Kidney glomerular epithelial cell (primary cell): Measurements from ENCODE around the gene TNFRSF12A.
A peak's percentile ranks its signal among the peaks of the same experiment; 100 is the strongest.

Experiments
- DNase-seq: peaks from one replicate; lab custom pipeline; 2025; lab: John Stamatoyannopoulos, UW

The TNFRSF12A gene

DNA sequence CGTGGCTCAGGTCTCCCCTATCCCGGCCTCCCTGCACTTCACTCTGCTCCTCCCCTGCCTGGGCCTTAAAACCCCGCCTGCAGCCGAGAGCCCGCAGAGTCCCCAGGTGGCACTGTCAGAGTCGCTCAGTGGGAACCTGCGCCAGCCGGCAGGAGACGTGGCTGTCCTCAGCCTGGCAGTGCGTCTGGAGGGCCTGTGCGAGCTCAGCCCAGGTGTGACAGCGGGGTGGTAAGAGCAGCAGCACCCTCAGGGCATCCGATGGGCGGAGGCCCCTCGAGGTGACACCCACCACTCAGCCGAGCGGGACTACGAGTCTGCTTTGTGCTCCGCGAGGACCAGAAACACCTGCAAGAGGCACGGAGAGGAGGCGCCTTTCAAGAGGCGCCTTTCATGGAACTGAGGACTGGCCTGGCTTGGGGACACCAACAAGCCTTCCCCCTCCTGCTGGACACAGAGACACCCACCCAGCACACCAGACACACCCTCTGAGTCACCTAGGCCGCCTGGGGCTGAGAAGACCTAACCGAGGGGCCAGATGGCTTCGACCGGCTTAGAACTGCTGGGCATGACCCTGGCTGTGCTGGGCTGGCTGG lies 7.2 kb upstream of the TNFRSF12A start, which contains the start of gene CLDN9:
TSS of gene CLDN9 (plus strand) at position 96 of the 593 bp plus-strand sequence. CDS start at position 536, 440 bp downstream.
- DNase-seq = no peak

DNA sequence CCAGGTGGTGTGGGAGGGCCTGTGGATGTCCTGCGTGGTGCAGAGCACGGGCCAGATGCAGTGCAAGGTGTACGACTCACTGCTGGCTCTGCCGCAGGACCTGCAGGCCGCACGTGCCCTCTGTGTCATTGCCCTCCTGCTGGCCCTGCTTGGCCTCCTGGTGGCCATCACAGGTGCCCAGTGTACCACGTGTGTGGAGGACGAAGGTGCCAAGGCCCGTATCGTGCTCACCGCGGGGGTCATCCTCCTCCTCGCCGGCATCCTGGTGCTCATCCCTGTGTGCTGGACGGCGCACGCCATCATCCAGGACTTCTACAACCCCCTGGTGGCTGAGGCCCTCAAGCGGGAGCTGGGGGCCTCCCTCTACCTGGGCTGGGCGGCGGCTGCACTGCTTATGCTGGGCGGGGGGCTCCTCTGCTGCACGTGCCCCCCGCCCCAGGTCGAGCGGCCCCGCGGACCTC lies 6.6 kb upstream of the TNFRSF12A start:
- DNase-seq = no peak

DNA sequence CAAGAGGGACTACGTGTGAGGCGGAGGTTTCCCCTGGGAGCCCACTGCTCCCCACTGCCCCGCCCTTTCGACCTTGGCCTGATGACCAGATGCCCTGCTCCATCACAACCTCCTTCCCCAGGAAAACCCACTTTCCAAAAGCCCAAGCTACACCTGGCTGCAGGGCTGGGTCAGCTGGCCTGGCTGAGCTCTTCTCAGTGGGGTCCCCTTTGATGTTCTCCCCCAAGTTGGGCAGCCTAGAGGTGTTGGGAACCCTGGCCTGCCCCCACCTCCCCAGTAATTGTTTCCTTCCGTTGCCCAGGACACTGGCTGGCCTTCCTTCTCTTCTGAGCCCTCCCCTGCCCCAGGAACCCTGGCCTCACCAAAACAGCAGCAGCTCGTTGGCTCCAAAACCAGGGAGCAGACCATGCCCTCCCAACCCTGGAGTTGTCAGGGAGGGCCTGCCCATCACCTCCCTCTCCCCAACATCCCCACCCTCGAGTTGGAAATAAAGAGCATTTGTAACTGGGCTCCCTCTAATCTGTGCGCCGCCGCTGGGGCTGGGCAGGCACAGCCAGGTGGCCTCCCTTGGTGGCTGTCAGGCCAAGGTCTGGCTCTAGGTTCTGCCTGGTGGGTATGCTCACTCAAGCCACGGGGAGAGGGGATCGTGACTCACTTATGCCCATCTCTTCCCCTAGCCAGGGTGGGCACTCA lies 6.0 kb upstream of the TNFRSF12A start:
- DNase-seq = no peak

DNA sequence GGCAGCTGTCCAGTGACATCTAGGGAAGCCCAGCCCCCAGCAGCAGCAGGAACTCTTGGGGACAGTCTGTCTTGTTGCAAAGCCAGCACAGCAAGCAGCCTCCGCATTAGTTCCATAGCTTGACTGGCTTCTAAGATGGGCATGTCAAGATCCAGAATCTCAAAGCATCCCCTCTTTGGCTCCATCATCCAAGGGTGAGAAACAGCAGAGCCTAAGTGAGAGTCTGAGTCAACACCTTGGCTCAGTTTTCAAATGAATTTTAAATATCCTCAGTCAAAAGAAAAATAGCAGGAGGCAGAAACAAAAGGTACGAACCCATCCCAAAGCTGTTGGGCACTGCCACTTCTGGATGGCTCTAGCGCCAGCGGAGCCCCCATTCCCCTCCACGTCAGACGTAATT lies 5.2 kb upstream of the TNFRSF12A start:
- no peak for DNase-seq

DNA sequence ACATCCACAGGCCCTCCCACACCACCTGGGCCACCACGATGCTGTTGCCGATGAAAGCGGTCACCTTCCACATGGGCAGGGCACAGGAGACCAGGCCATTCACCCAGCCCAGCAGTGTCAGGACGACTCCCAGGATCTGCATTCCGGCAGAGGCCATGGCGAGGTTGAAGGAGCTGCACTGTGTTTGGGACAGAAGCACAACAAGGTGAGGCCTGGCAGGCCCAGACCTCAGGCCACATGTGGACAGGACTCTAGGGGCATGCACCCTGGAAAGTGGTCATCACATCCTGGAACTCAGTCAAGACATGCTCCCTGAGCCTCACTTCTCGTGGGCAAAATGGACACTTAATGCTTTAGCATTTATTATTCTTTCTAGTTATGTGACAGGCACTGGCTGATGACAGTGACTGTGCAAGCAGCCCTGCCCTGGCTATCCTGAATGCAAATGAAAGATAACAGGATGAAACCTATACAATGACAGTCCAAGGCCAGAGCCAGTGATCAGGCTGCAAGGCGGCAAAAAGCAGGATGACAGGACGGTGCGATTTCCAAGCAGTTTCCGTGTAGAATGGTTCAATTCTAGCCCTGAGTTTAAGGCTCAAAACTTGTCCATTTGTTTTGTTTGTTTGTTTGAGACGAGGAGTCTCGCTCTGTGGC lies 4.2 kb upstream of the TNFRSF12A start:
- DNase-seq = no peak

DNA sequence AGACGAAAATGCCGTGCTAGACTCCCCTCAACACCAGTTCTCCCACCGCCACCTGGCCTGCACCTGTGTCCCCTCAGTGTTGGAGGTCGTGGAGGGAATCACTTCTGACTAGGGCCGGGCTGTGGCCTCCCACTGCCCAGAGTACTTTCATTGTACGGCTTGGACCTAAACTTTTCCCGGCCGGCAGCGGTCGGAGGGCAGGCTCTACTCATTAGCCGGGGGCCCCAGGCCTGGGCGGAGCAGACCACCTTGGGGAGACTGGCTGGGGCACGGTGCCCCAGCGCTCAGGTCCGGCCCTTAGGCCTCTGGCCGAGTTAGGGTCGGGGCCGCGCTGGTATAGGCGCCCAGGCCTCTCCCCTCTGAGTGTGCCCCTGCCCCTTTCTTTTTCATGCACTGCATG lies 2.8 kb upstream of the TNFRSF12A start:
- DNase-seq = no peak

DNA sequence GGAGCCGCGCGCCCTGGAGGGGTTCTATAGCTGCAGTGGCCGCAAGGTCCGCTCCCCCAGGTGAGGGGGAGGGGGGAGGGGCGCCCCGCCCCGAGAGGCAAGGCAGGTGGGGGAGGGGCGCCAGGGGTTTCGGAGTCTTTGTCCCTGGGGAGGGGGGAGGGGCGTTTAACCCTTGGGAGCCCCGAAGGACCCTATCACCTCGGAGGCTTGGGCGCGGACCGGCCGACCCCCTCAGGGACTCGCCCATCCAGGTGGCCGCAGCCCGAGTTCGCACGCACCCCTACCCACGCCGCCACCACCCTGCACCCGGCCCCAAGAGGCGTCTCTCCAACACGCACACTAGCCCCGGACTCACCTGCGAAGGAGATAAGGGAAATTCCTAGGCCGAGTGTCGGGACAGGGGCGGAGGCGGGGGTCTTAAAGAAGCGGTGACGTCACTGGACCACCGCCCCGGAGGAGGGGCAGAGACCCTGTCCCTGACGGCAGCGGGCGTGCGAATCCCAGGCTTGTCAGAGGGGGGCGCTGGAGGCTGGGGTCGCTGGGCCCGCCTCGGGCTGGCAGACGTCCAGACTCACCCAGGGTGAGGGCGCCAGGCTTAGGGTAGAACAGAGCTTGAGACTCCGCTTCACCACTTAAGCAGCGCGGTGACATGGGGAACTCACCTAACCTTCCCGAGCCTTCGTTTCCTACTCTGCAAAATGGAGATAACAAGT lies 2.2 kb upstream of the TNFRSF12A start, which contains the start of gene CLDN6:
TSS of gene CLDN6 (minus strand) at position 390 of the 713 bp plus-strand sequence. CDS start 2,162 bp downstream, outside the sequence.
- DNase-seq = no peak

DNA sequence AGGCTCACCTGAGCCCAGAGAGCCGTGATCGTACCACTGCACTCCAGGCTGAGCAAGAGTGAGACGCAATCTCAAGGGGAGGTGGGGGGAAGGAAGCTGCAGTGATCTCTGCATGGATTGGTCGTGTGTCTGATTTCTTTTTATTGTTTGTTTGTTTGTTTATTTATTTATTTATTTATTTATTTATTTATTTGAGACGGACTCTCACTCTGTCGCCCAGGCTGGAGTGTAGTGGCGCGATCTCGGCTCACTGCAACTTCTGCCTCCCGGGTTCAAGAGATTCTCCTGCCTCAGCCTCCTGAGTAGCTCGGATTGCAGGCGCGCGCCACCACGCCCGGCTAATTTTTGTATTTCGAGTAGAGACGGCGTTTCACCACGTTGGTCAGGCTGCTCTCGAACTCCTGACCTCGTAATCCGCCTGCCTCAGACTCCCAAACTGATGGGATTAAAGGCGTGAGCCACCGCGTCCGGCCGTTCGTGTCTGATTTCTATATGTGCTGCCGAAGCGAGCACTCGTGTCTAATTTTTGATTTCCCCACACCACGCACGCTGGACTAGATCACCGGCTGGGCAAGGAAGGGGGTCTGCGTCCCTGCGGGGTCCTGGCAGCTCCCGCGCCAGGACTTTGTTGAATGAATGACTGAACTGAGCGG lies 448 bp upstream of the TNFRSF12A start:
- DNase-seq = no peak

DNA sequence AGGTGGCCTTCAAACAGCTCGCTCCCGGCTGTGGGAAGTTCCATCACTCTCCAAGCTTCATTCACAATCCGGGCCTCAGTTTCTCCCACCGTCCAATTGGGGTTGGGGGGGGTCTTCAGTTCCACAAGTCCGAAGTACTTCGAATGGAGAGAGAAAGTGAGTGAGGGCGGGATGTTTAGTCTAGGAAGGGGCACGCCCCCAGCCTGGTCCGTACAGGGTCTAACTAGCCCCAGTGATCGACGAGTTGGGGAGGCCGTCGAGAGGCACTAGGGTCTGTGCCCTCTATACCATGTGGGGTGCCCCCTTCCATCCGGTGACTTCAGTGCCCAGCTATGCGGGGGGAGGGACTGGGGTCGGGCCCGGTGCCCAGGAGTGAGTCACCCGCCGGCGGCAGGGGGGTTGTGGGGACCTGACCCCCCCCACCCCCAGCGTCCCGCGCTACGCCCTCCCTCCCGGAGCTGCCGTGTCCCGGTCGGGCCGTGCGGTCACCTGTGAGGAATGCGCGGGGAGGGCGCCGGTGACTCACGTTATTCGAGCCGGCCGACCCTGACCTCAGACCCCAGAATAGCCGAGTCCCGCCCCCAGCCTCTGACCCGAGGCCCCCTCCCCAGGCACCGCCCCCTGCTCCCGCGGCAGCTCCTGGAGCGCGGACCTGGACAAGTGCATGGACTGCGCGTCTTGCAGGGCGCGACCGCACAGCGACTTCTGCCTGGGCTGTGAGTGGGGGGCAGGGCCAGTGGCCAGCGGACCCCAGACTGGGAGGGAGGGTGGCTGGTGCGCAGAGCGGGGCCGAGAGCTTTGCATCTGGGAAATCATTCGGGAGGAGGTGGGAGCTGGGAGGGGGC lies 658 bp downstream of the TNFRSF12A start:
- peak; percentile 89 for DNase-seq

DNA sequence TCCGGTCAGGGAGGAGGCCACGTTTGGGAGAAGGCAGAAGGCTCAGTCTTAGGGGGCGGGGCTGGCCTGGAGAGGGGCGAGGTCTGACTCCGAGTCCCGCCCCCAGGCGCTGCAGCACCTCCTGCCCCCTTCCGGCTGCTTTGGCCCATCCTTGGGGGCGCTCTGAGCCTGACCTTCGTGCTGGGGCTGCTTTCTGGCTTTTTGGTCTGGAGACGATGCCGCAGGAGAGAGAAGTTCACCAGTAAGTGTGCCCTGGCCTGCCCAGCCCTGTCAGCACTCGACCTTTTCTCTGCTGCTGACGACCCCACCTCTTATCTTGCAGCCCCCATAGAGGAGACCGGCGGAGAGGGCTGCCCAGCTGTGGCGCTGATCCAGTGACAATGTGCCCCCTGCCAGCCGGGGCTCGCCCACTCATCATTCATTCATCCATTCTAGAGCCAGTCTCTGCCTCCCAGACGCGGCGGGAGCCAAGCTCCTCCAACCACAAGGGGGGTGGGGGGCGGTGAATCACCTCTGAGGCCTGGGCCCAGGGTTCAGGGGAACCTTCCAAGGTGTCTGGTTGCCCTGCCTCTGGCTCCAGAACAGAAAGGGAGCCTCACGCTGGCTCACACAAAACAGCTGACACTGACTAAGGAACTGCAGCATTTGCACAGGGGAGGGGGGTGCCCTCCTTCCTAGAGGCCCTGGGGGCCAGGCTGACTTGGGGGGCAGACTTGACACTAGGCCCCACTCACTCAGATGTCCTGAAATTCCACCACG lies 1.5 kb downstream of the TNFRSF12A start:
- peak; percentile 91 for DNase-seq

DNA sequence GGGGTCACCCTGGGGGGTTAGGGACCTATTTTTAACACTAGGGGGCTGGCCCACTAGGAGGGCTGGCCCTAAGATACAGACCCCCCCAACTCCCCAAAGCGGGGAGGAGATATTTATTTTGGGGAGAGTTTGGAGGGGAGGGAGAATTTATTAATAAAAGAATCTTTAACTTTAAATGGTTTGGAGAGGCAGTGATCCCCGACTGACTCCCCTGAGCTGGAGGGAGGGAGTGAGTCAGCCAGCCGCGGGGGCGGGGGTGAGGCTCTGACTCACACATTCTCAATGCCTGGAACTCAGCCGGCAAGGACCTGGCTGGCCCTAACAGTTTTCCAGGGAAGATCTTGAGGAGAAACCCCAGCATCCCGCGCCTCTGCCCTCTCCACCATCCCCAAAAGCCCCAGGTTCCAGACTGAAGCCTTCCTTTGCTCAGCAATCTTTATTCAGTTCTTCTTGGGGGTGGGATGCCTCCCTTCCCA lies 2.1 kb downstream of the TNFRSF12A start:
- DNase-seq = peak; percentile 94

DNA sequence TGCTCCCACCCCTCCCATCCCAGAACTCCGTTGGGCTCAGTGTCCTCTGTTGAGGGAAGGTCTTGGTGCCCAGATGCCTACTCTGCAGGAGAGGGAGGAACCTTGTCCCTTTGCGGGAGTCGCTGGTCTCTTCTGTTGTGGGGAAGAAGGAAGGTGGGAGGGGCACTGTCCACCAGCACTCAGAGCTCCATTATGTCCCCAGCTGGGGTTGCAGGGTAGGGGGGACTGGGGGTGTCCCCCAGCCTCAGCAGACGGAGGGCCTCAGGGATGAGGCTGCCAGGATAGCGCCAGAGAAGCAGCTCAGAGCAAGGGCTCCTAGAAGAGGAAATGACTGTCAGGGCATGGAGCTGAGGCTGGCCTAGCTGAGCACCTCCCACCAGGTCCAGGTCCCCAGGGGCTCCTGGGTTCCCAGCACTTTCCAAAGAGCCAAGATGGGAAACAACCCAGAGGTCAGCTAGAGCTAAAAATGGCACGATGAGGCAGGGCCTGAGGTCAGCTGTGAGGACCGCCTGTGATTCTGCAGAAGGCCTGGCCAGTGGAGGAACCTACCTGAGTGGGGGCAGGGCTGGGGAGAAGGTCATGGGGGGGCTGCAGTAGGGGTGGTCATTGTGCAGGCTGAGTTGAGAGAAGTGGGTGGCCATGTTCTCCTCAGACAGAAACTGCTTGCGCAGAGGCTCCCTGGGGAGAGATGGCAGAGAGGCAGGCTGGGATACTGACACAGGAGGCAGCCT lies 2.7 kb downstream of the TNFRSF12A start:
- DNase-seq = no peak

DNA sequence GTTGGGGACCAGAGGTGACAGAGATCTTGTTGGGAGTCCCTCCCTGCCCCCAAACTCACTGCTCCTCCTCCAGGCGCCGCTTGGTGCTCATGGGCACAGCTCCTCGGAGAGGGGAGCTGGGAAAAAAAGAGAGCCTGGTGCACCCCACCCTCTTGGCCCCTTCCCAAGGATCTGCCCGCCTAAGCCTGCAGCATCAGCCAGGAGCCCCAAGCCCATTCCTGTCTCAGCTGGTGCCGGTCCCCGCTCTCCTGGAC lies 3.2 kb downstream of the TNFRSF12A start:
- peak; percentile 93 for DNase-seq

DNA sequence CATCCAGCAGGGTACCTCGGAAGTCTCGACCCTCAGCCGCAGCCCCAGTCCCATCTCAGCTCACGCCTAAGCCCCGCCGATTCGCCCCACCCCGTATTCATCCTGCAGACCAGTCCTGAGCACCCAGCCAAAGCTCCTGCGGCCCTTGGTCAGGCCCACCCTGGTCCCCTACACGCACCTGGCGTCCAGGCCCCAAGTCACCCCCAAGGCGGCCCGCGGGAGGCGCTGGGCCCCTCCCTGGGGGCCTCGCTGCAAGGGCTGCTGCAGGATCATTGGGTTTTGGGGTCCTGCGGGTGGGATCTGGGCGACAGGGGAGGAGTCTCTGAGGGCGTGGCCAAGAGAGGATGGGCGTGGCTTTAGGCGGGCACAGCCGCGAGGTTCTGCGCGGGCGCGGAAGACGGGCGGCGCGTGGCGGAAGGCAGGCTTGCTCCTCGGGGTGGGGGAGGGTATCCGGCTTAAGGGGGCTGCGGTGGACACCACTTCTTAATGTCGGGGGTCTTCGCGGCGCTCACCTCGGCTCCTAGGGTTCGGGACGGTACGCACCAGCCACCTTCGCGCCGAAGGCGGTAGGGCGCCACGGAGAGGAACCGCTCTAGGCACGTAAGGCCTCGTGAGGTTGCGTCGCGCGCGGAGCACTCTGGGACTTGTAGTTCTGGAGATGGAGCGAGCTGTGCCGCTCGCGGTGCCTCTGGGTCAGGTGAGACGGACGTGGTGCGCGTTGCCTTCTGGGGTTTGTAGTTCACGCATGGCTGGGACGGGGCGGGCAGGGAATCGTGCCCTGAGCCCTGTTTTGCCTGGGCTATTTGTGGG lies 3.7 kb downstream of the TNFRSF12A start, which contains the start of the genes HCFC1R1 and THOC6:
TSS of gene HCFC1R1 (minus strand) at position 274 of the 810 bp plus-strand sequence. CDS start at position 273, 1 bp downstream.
TSS of gene THOC6 (plus strand) at position 367 of the 810 bp plus-strand sequence. CDS start at position 659, 292 bp downstream.
- peak; percentile 98 for DNase-seq

DNA sequence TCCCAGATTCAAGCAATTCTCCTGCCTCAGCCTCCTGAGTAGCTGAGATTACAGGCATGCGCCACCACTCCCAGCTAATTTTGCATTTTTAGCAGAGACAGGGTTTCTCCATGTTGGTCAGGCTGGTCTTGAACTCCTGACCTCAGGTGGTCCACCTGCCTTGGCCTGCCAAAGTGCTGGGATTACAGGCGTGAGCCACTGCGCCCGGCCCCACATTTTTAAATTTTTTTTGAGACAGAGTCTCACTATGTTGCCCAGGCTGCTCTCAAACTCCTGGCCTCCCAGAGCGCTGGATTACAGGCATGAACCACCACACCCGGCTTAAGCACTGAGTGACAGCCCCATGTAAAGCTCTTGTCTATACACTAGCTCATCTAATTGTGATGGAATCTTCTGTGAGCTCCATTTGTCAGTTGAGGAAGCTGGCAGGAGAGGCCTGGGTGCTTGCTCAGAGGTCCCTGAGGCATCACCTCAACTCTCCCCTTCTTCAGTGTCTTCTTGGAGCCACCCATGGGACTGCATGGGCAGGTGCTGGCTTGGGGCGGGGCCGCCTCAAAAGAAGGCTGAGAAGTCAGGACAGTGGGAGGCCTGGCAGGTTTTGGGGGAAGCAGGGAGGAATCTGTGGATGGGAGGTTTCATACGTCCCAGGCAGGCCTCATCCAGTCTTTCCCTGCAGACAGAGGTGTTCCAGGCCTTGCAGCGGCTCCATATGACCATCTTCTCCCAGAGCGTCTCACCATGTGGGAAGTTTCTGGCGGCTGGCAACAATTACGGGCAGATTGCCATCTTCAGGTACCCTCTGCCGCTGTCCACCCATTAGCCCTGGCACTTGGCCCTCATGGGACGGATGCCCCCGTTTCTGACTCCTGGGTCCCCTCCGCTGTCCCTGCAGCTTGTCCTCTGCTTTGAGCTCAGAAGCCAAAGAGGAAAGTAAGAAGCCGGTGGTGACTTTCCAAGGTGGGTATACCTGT lies 5.1 kb downstream of the TNFRSF12A start:
- no peak for DNase-seq

DNA sequence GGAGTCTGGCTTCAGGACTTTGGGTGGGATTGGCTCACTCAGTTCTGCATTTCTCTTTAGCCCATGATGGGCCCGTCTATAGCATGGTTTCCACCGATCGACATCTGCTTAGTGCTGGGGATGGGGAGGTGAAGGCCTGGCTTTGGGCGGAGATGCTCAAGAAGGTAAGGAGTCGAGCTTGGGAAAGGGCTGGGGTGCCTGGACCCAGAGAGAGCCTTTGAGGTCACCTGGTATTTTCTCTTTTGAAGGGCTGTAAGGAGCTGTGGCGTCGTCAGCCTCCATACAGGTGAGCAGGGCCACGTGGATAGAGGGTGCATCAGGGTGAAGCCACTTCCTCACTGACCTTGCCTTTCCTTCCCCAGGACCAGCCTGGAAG lies 5.8 kb downstream of the TNFRSF12A start:
- DNase-seq = no peak
